Thyroid gland (tissue), 4 donors: ENCODE results near the gene ALKBH5.
A peak's percentile ranks its signal among the peaks of the same experiment; 100 is the strongest.

Experiments
- POLR2A ChIP-seq, 2 donors: fragments of 450-650 bp; IDR thresholded peaks; one replicate each; pipeline ENCODE4 v1.6.1; 2017; ENCODE audit warnings: antibody characterized with exemption in 2 of 2, mild to moderate bottlenecking in 2 of 2, moderate library complexity in 1 of 2
- TF ChIP-seq, protein P1 (sequence below), 6 experiments: fragments of 200-600 bp in 3 of 6; fragments of 450-650 bp in 3 of 6; sonication (generic) in 3 of 6; IDR thresholded peaks; one replicate each; pipeline ENCODE4 v1.5.1; 2016 to 2019; ENCODE audit warnings: antibody characterized with exemption in 6 of 6, mild to moderate bottlenecking in 2 of 6, inconsistent platforms in 1 of 6, moderate library complexity in 1 of 6

DNA sequence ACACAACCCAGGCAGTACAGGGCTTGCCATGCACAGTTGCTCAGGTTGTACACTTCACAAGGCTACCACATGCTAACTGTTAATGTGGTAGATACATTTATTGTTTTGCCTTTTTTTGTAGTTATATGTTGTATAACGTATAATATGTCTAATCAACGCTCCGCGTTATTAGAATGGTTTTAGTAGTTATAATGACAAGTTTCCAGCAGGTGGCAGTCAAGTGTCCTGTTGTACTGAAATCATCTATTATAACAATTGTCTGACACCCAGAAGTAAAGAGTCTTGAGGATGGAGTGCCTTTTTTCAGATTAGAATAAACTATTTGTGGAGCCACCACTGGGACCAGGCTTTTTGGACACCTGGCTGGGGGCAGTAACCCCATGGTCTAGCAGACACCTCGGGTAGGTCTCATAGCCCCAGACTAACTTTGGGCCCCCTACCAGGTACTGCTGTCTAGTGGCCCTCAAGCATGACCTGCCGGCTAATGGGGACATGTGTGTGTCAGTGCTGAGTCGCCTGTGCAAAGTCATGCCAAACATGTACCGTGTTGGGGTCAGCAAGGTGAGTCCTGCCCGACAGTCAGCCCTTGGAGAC is 42.3 kb upstream of the ALKBH5 start:
- TF ChIP-seq, protein P1, sequence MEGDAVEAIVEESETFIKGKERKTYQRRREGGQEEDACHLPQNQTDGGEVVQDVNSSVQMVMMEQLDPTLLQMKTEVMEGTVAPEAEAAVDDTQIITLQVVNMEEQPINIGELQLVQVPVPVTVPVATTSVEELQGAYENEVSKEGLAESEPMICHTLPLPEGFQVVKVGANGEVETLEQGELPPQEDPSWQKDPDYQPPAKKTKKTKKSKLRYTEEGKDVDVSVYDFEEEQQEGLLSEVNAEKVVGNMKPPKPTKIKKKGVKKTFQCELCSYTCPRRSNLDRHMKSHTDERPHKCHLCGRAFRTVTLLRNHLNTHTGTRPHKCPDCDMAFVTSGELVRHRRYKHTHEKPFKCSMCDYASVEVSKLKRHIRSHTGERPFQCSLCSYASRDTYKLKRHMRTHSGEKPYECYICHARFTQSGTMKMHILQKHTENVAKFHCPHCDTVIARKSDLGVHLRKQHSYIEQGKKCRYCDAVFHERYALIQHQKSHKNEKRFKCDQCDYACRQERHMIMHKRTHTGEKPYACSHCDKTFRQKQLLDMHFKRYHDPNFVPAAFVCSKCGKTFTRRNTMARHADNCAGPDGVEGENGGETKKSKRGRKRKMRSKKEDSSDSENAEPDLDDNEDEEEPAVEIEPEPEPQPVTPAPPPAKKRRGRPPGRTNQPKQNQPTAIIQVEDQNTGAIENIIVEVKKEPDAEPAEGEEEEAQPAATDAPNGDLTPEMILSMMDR (IDR thresholded peaks at IDR 0.05), result peak; percentile 43 to 65 (median 60)
- TF ChIP-seq POLR2A (IDR thresholded peaks at IDR 0.05), result no peak
